Measurements from ENCODE around the gene ANKRD55.

GRCh38 chr5:56230576-56230975 lies 2.6 kb downstream of the ANKRD55 start:
- TF ChIP-seq GABPA (IDR thresholded peaks at IDR 0.05 in 1 of 2, conservative IDR thresholded peaks at IDR 0.05 in 1 of 2), result no peak
- TF ChIP-seq CTCF (IDR thresholded peaks at IDR 0.05; ENCODE audit: low read depth, low read length, missing input control), result no peak
- no peak for TF ChIP-seq ZBTB33 (IDR thresholded peaks at IDR 0.05)
- no peak for TF ChIP-seq MAX (IDR thresholded peaks at IDR 0.05)
- TF ChIP-seq YY1 (IDR thresholded peaks at IDR 0.05), result no peak
- TF ChIP-seq SP1 (IDR thresholded peaks at IDR 0.05), result no peak
- no peak for TF ChIP-seq REST (IDR thresholded peaks at IDR 0.05)
- no peak for TF ChIP-seq RAD21 (IDR thresholded peaks at IDR 0.05)
- no peak for TF ChIP-seq RXRA (IDR thresholded peaks at IDR 0.05)
- TF ChIP-seq ATF3 (IDR thresholded peaks at IDR 0.05), result no peak
- no peak for TF ChIP-seq TAF1 (conservative IDR thresholded peaks at IDR 0.05)
- no peak for TF ChIP-seq EGR1 (IDR thresholded peaks at IDR 0.05; ENCODE audit: low read depth in 2 of 2)
